NB4 (cell line): ENCODE results near the gene CACNA2D2.

Experiments
- DNase-seq: peaks from one replicate; pipeline ENCODE4 v3.0.0; 2010; ENCODE audit warnings: low read depth
- H3K4me3 ChIP-seq: one replicate; pipeline ENCODE4 v1.5.1; 2011; ENCODE audit warnings: mild to moderate bottlenecking, low read depth, low read length, moderate library complexity
- MYC ChIP-seq: IDR thresholded peaks from 2 replicates; pipeline ENCODE4 v1.6.1; 2011; ENCODE audit warnings: low read depth, low read length
- POLR2A ChIP-seq: IDR thresholded peaks from 2 replicates; pipeline ENCODE4 v1.6.1; 2011; ENCODE audit warnings: mild to moderate bottlenecking; ENCODE audit not compliant: insufficient read length; ENCODE audit errors: extremely low read depth
- TF ChIP-seq, protein P1 (sequence below): IDR thresholded peaks from 2 replicates; pipeline ENCODE4 v1.6.1; 2011; ENCODE audit warnings: low read depth, low read length
- TF ChIP-seq, protein P2 (sequence below): IDR thresholded peaks from one replicate; pipeline ENCODE4 v1.5.1; 2012; ENCODE audit warnings: low read depth, low read length

Gene CACNA2D2

DNA sequence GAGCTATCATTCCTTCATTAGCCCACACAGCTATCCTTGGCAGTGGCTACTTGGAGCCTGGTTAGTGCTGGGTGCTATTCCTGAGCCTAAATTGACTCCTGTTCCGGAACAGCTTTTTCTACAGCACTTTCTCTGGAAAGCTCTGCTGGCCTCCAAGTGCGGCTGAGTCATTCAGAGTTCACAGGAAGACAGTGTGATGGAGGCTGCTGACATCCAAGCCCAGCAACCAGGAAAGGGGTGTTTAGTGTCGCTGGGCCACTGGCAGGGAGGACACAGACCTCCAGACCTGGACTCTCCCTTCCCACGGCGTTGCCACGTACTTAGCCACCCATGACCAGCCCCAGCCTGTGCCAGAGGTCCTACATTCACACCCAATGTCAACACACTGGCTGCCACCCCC, 28.7 kb downstream of the CACNA2D2 start:
- DNase-seq, result no peak
- no peak overlapping the region for H3K4me3 ChIP-seq
- TF ChIP-seq, protein P1, sequence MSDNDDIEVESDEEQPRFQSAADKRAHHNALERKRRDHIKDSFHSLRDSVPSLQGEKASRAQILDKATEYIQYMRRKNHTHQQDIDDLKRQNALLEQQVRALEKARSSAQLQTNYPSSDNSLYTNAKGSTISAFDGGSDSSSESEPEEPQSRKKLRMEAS, result no peak

DNA sequence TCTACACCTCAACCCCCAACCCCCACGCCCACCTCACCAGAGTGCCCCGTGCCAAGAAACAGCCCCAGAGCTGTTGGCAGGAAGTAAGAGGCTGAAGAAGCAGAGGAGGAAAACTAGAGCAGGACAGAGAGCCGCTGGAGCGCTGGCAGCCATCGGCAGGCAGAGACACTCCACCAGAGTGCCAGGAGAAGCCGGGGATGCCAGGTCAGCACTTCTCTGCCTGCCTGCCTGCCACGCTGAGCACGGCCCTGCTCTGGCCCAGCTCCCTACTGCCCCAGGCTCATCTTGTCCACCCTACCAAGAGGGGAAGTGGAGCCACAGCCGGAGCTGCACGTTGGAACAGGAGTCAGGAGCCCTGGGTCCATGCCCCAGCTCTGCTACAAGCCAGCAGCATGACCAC, 29.7 kb downstream of the CACNA2D2 start:
- TF ChIP-seq, protein P2, sequence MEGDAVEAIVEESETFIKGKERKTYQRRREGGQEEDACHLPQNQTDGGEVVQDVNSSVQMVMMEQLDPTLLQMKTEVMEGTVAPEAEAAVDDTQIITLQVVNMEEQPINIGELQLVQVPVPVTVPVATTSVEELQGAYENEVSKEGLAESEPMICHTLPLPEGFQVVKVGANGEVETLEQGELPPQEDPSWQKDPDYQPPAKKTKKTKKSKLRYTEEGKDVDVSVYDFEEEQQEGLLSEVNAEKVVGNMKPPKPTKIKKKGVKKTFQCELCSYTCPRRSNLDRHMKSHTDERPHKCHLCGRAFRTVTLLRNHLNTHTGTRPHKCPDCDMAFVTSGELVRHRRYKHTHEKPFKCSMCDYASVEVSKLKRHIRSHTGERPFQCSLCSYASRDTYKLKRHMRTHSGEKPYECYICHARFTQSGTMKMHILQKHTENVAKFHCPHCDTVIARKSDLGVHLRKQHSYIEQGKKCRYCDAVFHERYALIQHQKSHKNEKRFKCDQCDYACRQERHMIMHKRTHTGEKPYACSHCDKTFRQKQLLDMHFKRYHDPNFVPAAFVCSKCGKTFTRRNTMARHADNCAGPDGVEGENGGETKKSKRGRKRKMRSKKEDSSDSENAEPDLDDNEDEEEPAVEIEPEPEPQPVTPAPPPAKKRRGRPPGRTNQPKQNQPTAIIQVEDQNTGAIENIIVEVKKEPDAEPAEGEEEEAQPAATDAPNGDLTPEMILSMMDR, result no peak
- TF ChIP-seq POLR2A (no peak), MYC (no peak)
- TF ChIP-seq, protein P1, result no peak
- no peak for DNase-seq

DNA sequence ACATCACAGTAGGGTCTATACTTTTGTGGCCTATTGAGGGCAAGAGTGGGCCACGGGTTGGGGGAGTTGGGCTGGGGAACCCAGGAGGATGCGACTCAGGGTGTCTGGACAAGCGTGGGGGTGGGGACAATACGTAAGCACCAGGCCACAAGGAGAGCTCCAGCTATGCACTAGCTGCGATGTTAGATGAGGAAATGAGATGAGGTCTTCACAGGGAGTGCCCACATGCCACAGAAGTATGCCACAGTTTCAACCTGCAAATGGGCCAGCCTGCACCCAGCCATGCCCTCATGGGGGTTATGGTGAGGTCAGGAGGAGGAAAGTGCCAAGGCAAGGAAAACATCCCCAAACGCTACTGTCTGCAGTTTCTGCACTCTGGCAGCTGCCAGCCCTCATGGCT, 30.5 kb downstream of the CACNA2D2 start:
- DNase-seq, result no peak
- TF ChIP-seq, protein P1, result no peak
- TF ChIP-seq, protein P2, result no peak
- no peak for TF ChIP-seq POLR2A
- no peak for TF ChIP-seq MYC
- no peak overlapping the region for H3K4me3 ChIP-seq

More for the DNA sequence above, 29.7 kb downstream of the CACNA2D2 start:
- H3K4me3 ChIP-seq, result no peak overlapping the region

DNA sequence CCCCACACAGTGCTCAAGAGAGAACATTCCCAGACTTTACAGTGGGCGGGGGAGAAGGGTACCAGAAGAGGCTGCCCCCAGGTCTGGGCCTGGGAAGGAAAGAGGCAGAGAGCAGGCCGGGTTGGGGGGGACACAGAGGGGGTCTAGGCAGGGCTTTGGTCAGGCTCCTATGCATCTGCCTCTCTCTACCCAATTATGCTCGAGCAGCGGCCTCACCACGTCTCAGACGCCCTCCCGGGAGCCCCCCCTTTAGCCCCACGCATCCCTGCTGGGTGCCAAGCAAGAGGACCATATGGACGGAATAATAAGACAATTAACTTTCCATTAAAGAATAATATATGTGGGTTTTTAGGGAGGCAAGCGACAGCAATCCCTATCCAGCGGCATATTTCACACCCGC, 32.8 kb downstream of the CACNA2D2 start:
- DNase-seq, result no peak
- TF ChIP-seq, protein P2, result no peak
- no peak for TF ChIP-seq MYC
- TF ChIP-seq POLR2A, result no peak
- TF ChIP-seq, protein P1, result no peak

DNA sequence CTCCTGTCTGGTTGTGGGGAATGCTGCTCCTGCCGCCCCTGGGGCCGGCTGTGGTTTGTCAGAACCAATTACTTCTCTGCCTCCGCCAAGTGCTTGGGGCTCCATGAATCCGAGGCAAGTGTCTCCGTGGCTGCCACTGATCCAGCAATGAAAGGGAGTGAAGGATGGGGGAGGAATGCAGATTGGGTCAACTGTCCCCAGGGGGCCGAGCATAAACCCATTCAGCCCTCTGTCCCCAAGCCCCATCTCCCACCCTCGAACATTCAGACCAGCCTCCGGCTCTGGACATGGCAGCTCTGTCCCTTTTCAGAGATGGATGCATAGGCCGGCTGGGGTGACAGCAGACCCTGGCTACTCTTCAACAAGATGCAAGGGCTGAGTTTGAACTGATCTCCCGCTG, 35.5 kb downstream of the CACNA2D2 start:
- no peak overlapping the region for H3K4me3 ChIP-seq
- no peak for TF ChIP-seq MYC
- TF ChIP-seq, protein P2, result no peak
- TF ChIP-seq POLR2A, result no peak
- DNase-seq, result no peak

More for the DNA sequence above, 32.8 kb downstream of the CACNA2D2 start:
- H3K4me3 ChIP-seq, result no peak overlapping the region

DNA sequence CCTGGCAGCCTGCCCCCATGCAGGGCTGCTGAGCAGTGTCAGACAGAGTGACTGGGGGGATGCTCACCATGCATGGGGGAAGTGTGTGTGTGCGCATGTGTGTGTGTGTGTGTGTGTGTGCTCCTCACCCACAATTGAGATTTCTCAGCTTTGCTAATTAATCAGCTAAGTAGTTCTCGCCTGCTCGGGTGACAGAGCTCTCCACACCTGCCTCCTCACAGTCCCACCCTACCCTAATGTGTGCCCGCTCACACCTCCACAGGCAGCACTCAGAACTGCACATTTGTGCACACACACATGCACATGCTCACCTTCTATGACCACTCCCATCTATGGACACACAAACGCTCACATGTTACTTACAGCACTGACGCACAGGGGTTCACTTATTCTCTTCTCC, 37.3 kb downstream of the CACNA2D2 start:
- no peak overlapping the region for H3K4me3 ChIP-seq
- TF ChIP-seq, protein P1, result no peak
- TF ChIP-seq MYC, result no peak
- no peak for TF ChIP-seq POLR2A
- TF ChIP-seq, protein P2, result no peak
- no peak for DNase-seq
